Cardiac muscle cell (in vitro differentiated cells and primary cell): ENCODE results near the gene RAI1. TPM values are rescaled to one million over a fixed set of nuclear protein-coding genes. Genes with fewer than 3 reads are reported as not detected.

Source experiments
- DNase-seq, 2 donors: peaks; one replicate each; pipeline versions ENCODE4 v3.0.0 to v3.0.0-alpha.2; 2010 to 2017; ENCODE audit warnings: low read depth in 1 of 2, low spot score in 1 of 2
- H3K27ac ChIP-seq: fragments of 200-600 bp; sonication (generic); 2 replicates; pipeline ENCODE4 v1.5.1; 2016
- H3K27me3 ChIP-seq: fragments of 200-600 bp; sonication (generic); 2 replicates; pipeline ENCODE4 v1.6.0; 2016; ENCODE audit warnings: control low read depth
- H3K36me3 ChIP-seq: fragments of 200-600 bp; sonication (generic); 2 replicates; pipeline ENCODE4 v1.5.1; 2016; ENCODE audit warnings: control low read depth
- H3K4me1 ChIP-seq: fragments of 200-600 bp; sonication (generic); 2 replicates; pipeline ENCODE4 v1.8.1; 2017; ENCODE audit warnings: low read depth, mild to moderate bottlenecking, mixed run types
- H3K4me3 ChIP-seq: fragments of 200-600 bp; sonication (generic); 2 replicates; pipeline ENCODE4 v1.5.1; 2016; ENCODE audit warnings: mild to moderate bottlenecking
- H3K9me3 ChIP-seq: fragments of 200-600 bp; sonication (generic); 2 replicates; pipeline ENCODE4 v1.5.1; 2017; ENCODE audit warnings: low read depth, mild to moderate bottlenecking, control low read depth
- polyA plus RNA-seq: library from polyadenylated mRNA; unstranded; fragments of >200 nt; fragmentation: Nextera tagmentation; extraction: Ambion mirVana; gene quantifications from 2 replicates; pipeline ENCODE4 v1.2.1, GENCODE V29; 2016
- total RNA-seq: library from RNA; depleted of rRNA; stranded (reverse); fragments of >200 nt; gene quantifications from 2 replicates; pipeline ENCODE4 v1.2.3, GENCODE V29; 2016
- TF ChIP-seq, protein P1 (sequence below): IDR thresholded peaks from 2 replicates; pipeline ENCODE4 v1.5.1; 2012; ENCODE audit warnings: low read depth, mild to moderate bottlenecking, low read length

The RAI1 gene
- total and polyA plus RNA-seq, 2 experiments from 2014 or later, result 20.2 to 46.2 TPM

DNA sequence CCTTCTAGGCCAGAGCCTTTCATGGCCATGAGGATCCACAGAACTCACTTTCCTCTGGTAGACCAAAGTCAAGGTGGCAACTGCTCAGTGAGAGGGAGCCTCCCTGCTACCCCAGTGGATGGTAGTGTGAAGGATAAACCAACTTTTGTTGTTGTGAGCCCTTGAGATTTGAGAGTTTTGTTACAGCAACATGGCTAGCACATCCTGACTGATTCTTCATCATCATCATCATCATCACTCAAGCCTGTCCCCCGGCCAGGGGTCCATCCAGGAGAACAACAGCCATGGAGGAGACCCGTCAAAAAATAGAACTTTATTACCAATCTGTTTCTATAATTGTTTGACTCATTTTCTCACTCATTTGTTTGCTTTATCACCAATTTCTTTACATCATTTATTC, 23.7 kb downstream of the RAI1 start:
- TF ChIP-seq, protein P1, sequence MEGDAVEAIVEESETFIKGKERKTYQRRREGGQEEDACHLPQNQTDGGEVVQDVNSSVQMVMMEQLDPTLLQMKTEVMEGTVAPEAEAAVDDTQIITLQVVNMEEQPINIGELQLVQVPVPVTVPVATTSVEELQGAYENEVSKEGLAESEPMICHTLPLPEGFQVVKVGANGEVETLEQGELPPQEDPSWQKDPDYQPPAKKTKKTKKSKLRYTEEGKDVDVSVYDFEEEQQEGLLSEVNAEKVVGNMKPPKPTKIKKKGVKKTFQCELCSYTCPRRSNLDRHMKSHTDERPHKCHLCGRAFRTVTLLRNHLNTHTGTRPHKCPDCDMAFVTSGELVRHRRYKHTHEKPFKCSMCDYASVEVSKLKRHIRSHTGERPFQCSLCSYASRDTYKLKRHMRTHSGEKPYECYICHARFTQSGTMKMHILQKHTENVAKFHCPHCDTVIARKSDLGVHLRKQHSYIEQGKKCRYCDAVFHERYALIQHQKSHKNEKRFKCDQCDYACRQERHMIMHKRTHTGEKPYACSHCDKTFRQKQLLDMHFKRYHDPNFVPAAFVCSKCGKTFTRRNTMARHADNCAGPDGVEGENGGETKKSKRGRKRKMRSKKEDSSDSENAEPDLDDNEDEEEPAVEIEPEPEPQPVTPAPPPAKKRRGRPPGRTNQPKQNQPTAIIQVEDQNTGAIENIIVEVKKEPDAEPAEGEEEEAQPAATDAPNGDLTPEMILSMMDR, result no peak
- Histone ChIP-seq H3K36me3 (no peaks in the 10 kb centered on the region), H3K4me3 (no peak overlapping the region), H3K4me1 (peaks cover 9% of the 10 kb centered on the region), H3K27me3 (peaks cover 32% of the 10 kb centered on the region), H3K9me3 (no peaks in the 10 kb centered on the region), H3K27ac (no peak overlapping the region)
- no peak for DNase-seq

DNA sequence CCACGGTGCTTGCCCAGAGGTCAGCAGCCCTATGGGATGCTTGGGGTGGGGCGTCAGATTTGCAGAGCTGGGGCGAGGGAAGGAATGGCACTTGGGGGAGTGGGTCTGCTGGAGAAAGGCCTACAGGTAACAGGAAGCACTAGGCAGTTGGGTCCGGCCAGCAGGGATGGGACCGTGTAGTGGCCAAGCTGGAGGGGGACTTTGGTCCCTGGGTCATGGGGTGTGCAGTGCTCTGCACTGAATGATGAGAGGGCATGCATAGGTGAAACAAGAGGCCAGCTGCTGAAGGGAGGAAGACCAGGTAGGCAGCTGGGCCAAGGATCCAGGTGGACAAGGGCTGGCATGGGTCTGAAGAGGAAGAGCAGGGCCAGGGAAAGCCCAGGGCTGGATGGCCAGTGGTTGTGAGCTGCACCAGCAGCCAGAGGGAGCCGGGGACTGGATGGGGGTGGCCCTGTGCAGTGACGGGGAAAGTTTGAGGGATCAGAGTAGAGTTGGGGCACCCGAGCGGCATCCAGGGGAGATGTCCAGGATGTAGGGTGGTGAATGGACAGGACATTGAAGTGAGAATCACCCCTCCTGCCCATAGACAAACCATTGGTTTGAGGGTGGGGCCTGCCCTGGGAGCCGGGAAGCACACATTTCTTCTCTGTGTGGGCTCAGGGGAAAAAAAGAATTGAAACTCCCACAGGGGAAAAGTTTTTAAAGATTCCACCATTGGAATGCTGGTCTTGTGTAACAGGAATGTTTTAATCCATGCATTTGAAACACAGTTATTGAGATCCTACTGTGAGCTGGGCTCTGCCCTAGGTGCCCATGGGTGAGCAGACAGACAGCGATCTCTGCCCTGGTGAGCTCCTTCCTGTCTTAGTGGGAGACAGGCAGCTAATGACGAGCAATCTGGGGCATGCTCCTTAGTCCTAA, 25.1 kb downstream of the RAI1 start:
- Histone ChIP-seq H3K4me1 (peaks cover 11% of the 10 kb centered on the region), H3K9me3 (no peaks in the 10 kb centered on the region), H3K27ac (no peak overlapping the region), H3K27me3 (peaks cover 18% of the 10 kb centered on the region), H3K36me3 (no peaks in the 10 kb centered on the region), H3K4me3 (no peak overlapping the region)
- TF ChIP-seq, protein P1, result no peak
- no peak for DNase-seq

DNA sequence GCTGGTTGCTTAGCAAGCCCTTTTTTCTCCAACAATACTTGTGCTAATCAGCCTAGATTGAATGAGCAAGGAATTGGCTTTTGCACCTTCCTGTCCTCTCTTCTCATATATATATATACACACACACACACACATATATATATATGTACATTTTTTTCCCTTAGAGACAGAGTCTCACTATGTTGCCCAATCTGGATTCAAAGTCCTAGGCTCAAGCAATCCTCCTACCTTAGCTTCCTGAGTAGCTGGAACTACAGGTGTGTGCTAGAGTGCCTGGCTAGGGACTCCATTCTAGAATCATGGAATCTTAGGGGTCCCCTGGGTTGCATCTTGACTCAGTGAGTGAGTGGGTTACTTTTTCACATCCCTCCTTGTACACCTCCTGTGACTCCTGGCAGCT, 27.0 kb downstream of the RAI1 start:
- Histone ChIP-seq H3K36me3 (no peaks in the 10 kb centered on the region), H3K4me1 (peaks cover 12% of the 10 kb centered on the region), H3K27ac (no peak overlapping the region), H3K27me3 (no peaks in the 10 kb centered on the region), H3K4me3 (no peak overlapping the region), H3K9me3 (no peaks in the 10 kb centered on the region)
- TF ChIP-seq, protein P1, result no peak
- no peak for DNase-seq

DNA sequence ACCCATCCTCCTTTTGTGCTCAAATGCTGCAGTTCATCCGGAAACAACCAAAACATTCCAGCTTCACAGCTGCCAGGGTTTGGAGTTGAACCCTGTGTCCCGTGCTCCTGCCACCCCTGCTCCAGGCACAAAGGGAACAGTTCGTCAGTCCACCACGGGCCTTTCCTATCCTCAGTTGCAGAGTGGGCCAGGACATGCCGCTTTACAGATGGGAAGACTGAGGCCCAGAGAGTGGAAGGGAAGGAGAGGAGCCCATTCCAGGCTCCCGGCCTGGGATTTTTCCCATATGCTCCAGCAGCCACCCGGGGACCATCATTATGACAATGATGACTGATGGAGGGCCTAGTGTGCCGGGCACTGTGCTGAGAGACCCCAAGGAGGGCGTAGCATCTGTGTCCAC, 27.6 kb downstream of the RAI1 start:
- no peak for DNase-seq
- no peaks in the 10 kb centered on the region for H3K36me3 ChIP-seq
- no peaks in the 10 kb centered on the region for H3K9me3 ChIP-seq
- peaks cover 12% of the 10 kb centered on the region for H3K4me1 ChIP-seq
- no peak overlapping the region for H3K27ac ChIP-seq
- TF ChIP-seq, protein P1, result no peak
- H3K4me3 ChIP-seq, result no peak overlapping the region
- no peaks in the 10 kb centered on the region for H3K27me3 ChIP-seq

DNA sequence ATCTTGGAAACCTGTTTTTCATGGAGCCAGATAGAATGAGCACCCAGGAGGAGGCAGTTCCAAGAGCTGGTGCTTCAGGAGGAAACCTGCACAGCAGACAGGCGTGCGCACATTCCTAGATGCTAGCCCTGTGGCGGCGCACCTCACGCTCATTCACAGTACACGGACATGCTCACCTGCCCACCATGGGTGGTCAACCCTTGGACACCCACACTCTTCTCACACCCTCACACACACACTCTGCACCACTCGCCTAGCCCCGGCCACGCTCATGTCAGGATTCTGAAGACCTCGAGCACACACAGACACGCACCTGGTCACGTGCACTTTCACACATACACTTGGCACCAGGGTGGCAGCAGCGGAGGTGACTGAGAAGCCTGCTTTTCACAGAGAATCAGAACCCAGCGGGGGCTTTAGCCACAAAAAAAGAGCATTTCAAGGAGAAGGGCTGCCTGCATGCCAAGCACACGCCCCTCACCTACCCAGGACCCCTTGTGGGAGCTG, 28.6 kb downstream of the RAI1 start:
- Histone ChIP-seq H3K9me3 (no peaks in the 10 kb centered on the region), H3K4me1 (peaks cover 16% of the 10 kb centered on the region), H3K4me3 (no peak overlapping the region), H3K36me3 (no peaks in the 10 kb centered on the region), H3K27me3 (no peaks in the 10 kb centered on the region), H3K27ac (no peak overlapping the region)
- no peak for DNase-seq
- TF ChIP-seq, protein P1, result no peak
